GM12874 (cell line): ENCODE measurements around the gene DRD4.

Source experiments
- TF ChIP-seq, protein P1 (sequence below): IDR thresholded peaks from 2 replicates; pipeline ENCODE4 v1.5.1; 2011; ENCODE audit warnings: low read depth, mild to moderate bottlenecking, control low read depth, low read length, moderate library complexity; ENCODE audit not compliant: insufficient read depth

Gene DRD4

DNA sequence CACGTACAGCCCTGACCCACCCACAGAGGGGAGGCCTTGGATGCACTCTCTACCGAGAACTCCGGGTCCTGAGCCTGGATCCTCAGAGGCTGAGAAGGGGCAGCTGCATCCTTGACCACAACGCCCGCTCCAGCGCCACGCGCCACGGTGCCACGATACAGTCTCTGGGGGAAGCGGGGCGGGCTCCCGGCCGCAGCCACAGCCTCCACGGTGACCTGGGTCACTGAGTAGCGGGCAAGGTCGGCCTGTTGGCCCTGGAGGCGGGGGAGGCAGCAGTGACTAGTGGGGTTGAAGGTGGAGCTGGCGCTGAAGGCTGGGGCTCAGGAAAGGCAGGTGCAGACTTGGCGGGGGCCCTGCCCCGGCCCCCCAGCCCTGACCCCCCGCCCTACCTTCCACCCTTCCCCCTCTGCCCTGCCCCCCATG lies 17.4 kb upstream of the DRD4 start:
- TF ChIP-seq, protein P1, sequence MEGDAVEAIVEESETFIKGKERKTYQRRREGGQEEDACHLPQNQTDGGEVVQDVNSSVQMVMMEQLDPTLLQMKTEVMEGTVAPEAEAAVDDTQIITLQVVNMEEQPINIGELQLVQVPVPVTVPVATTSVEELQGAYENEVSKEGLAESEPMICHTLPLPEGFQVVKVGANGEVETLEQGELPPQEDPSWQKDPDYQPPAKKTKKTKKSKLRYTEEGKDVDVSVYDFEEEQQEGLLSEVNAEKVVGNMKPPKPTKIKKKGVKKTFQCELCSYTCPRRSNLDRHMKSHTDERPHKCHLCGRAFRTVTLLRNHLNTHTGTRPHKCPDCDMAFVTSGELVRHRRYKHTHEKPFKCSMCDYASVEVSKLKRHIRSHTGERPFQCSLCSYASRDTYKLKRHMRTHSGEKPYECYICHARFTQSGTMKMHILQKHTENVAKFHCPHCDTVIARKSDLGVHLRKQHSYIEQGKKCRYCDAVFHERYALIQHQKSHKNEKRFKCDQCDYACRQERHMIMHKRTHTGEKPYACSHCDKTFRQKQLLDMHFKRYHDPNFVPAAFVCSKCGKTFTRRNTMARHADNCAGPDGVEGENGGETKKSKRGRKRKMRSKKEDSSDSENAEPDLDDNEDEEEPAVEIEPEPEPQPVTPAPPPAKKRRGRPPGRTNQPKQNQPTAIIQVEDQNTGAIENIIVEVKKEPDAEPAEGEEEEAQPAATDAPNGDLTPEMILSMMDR = no peak

DNA sequence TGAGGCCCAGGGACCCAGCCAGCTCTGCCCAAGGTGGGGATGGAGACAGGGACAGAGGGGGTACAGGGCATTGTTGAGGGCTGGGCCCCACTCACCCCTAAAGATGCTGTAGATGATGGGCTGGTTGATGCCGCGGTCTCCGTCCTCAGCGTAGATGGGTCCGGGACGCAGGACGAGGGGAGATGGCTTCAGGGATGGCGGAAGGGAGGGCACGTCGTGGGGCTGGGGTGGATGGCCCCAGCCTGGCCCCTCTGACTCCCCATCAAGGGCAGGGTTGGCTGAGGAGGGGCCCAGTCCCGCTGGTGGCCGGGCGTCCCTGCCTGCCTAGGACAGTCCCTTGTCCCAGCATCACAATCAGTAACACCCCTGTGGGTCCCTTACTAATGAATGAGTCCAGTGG lies 16.9 kb upstream of the DRD4 start:
- TF ChIP-seq, protein P1 = no peak

DNA sequence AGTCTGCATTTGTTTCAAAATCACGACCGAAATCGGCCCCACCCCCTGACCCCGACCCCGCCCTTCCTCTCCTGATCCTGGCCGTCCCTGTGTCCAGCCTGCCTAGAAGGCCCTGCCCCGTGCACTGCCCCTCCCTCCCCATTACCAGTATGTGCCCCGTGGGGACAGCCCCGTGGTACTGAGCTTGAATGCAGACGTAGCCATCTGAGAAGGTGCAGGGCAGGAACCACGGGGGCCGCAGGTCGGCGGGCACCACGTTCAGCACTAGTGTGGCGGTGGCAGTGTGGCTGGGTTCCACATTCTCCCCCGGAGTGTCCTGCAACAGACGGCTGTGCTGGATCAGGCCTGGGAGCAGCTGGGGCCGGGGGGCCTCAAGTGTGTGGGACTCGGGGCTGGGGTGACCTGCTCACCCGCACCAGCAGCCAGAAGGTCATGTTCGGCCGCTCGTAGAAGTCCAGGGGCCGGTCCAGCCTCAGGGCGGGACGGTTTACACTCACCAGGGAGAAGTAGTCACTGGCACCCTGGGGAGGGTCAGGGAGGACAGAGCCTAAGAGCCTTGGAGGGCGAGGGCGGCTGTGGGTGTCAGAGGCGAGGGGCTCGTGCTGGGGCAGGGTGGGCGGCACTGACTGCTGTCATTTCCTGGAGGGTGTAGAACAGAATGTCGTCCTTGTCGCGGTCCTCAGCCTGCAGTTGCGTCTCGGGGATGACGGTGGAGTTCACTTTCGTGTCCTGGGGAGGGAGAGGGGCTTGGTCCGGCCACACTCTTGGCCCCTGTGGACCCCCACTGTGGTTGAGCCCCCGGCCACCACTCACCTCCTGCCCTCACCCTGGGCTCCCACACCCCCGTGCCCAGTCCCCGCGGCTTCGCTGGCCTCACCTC lies 15.9 kb upstream of the DRD4 start:
- TF ChIP-seq, protein P1 = no peak

DNA sequence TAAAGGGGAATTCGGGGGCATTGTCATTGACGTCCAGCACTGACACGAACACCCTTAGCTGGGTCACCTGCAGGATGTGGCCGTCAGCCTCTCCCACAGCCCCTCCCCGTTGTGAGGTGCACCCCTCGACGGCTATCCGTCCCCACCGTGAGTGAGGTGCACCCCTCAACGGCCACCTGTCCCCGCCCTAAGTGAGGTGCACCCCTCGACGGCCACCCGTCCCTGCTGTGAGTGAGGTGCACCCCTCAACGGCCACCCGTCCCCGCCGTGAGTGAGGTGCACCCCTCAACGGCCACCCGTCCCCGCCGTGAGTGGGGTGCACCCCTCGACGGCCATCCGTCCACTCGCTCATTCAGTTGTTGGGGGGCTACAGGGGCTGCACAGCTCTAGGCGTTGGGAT lies 15.2 kb upstream of the DRD4 start:
- TF ChIP-seq, protein P1 = no peak

DNA sequence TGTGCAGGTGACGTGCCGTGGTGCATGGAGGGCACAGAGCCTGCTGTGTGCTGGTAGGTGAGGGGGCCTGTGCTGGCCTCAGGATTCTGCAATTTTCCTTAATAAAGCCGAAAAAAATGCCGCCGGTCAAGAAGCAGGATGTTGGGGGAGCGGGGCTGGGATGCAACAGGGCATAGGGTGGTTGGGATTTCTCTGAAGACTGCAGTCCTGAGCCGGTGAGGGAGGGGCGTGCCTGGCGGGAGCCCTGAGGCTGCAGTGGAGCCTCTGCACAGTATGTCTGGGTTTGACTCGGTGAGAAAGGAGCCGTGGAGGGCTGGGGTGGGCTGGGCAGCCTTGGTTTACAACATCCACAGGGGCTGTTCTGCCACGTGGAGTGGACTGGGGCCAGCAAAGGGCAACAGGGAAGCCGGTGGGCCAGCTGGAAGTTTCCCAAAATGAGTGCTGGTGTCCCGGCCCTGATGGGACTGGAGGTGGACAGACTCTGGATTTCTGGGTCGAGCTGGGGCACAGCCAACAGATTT lies 13.7 kb upstream of the DRD4 start:
- TF ChIP-seq, protein P1 = no peak

DNA sequence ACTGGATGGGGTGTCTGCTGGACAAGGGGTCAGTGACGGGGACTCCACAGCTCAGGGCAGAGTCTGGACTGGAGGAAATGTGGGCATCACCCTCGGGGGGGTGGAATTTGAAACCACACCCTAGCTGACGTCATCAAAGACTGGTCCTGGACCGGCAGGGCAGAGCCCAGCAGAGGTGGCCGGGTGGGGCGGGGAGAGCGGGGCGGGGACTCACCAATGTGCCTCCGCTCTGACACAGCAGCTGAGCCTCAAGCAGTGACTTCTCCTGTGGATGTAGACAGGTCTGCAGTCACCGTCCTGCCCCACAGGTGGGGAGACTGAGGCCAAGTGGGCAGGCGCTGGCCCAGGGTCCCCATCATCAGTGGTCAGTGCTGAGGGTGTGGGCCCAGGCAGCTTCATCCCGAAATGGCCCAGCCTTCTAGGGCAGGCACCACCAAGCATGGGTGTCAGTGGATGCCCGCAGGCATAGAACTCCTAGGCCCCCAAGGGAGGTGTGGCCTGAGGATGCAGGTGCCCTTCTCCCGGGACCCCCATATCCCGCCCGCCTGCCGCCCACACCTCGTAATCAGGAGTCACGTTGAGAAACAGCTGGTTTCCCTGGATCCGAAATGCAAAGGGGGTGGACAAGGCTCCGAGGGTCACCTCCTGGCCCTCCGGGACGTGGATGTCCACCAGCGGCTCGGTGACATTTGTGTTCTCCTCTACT lies 12.9 kb upstream of the DRD4 start:
- TF ChIP-seq, protein P1 = no peak
